Hair follicle dermal papilla cell (primary cell): ENCODE data around the gene SEPHS1. TPM values are rescaled to one million over a fixed set of nuclear protein-coding genes. Genes with fewer than 3 reads are reported as not detected.

Experiments used
- total RNA-seq: library from RNA; depleted of rRNA; stranded (reverse); fragments of >200 nt; gene quantifications from 2 replicates; pipeline ENCODE4 v1.2.3, GENCODE V29; 2012

Gene SEPHS1, protein sequence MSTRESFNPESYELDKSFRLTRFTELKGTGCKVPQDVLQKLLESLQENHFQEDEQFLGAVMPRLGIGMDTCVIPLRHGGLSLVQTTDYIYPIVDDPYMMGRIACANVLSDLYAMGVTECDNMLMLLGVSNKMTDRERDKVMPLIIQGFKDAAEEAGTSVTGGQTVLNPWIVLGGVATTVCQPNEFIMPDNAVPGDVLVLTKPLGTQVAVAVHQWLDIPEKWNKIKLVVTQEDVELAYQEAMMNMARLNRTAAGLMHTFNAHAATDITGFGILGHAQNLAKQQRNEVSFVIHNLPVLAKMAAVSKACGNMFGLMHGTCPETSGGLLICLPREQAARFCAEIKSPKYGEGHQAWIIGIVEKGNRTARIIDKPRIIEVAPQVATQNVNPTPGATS
- 31.6 and 42.7 TPM in 2 replicates for total RNA-seq

GRCh38 chr10:13348216-13349017, at the start of gene SEPHS1:
Gene SEPHS1, minus strand, starts transcription at chr10:13348293. Its CDS starts 3,343 bp downstream, at chr10:13344950.

DNA sequence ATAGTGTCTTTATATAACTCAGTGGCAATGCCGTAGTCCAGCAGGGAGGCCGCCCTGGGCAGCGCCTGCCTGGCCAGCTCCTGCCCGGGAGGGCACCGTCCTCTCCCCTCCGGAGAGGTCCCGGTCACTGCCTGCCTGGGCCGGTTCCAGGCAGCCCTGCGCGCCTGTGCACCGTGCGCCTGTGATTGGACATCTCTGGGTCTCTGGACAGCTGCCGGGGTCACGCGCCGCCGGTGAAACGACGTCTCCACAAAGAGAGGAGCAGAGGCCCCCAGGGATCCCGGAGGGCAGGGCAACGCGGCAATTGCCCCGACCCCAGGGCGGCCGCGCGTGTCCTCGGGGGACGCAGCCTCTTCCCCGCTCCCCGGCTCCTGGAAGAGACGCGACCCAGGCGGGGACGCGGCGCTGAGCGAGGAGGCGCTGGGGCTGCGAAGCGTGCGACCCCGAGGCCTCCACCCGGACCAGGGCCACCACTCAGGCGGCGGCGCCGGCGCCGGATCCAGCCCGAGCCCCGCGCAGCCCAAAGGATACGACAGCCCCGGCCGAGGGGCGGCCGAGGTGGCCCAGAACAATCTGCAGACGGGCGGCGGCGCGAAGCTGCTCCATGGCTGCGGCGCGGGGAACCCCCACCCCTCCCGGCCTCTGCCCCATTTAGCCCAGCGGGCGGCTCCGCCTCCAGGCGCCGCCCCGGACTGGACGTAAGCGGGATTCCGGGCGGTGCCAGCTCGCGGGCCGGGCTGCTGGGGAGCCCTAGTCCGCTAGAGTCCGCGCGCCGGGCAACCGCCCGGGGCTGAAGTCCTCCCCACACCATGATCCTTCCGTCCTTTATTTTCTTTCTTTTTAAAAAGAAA, 48.4 kb downstream of the SEPHS1 start, which contains the start of gene PHYH:
TSS of gene PHYH (minus strand) at position 628 of the 851 bp plus-strand sequence. CDS start at position 606, 22 bp downstream.

Other genes with a start within 250 kb of the SEPHS1 start
- 104 and 111 TPM in 2 replicates for gene OPTN, start 248.1 kb downstream of the SEPHS1 start, total RNA-seq
- 0.81 and 0.85 TPM in 2 replicates for gene MCM10, start 186.7 kb downstream of the SEPHS1 start, total RNA-seq
- gene UCMA, start 113.9 kb downstream of the SEPHS1 start, total RNA-seq: not detected in 2 replicates
- 18.2 and 21.0 TPM in 2 replicates for gene PHYH, start 48.2 kb downstream of the SEPHS1 start, total RNA-seq
- 4.5 and 4.9 TPM in 2 replicates for gene BEND7, start 180.7 kb upstream of the SEPHS1 start, total RNA-seq
- 24.8 TPM in 2 replicates for gene PRPF18, start 238.7 kb upstream of the SEPHS1 start, total RNA-seq